Right kidney (tissue), 1 donor: Measurements from ENCODE around the gene ADGRL3.

ENCODE experiments used
- DNase-seq: peaks from one replicate; pipeline ENCODE4 v3.0.0-alpha.2; 2016

ADGRL3 gene

GRCh38 chr4:62126064-62126732 lies 926.1 kb downstream of the ADGRL3 start:
- no peak for DNase-seq
